Liver (tissue), 9 donors: ENCODE measurements around the gene RECQL5. TPM values are rescaled to one million over a fixed set of nuclear protein-coding genes. Genes with fewer than 3 reads are reported as not detected.

Source experiments
- DNase-seq: peaks from one replicate; pipeline ENCODE4 v3.0.0-alpha.2; 2017; ENCODE audit warnings: low spot score
- H3K27ac ChIP-seq, 2 donors: one replicate each; pipeline ENCODE4 v1.7.0; 2013; ENCODE audit warnings: inconsistent platforms in 2 of 2, low read length in 2 of 2, control low read depth in 1 of 2, low read depth in 1 of 2, mild to moderate bottlenecking in 1 of 2
- H3K27me3 ChIP-seq, 4 donors: one replicate each; pipeline versions ENCODE4 v1.6.1 to v1.7.0; 2013; ENCODE audit warnings: low read length in 3 of 4, inconsistent platforms in 1 of 4, mild to moderate bottlenecking in 1 of 4, moderate library complexity in 1 of 4; ENCODE audit not compliant: control insufficient read depth in 4 of 4, insufficient read depth in 4 of 4
- H3K36me3 ChIP-seq, 4 donors: one replicate each; pipeline versions ENCODE4 v1.6.1 to v1.7.0; 2013; ENCODE audit warnings: low read length in 3 of 4, mild to moderate bottlenecking in 3 of 4, low read depth in 1 of 4, moderate library complexity in 1 of 4; ENCODE audit not compliant: control insufficient read depth in 4 of 4, insufficient read depth in 3 of 4
- H3K4me1 ChIP-seq, 4 donors: one replicate each; pipeline versions ENCODE4 v1.6.1 to v1.7.0; 2013; ENCODE audit warnings: low read length in 3 of 4, mild to moderate bottlenecking in 3 of 4, moderate library complexity in 1 of 4; ENCODE audit not compliant: control insufficient read depth in 4 of 4, insufficient read depth in 4 of 4
- H3K4me3 ChIP-seq, 3 donors: one replicate each; pipeline versions ENCODE4 v1.6.1 to v1.7.0; 2013; ENCODE audit warnings: low read length in 3 of 3, control low read depth in 1 of 3, low read depth in 1 of 3, mild to moderate bottlenecking in 1 of 3
- H3K9ac ChIP-seq, 2 donors: one replicate each; pipeline ENCODE4 v1.7.0; 2013; ENCODE audit warnings: low read length in 2 of 2, mild to moderate bottlenecking in 2 of 2, moderate library complexity in 2 of 2, control low read depth in 1 of 2, low read depth in 1 of 2
- H3K9me3 ChIP-seq, 4 donors: one replicate each; pipeline versions ENCODE4 v1.6.1 to v1.7.0; 2013; ENCODE audit warnings: low read length in 3 of 4; ENCODE audit not compliant: control insufficient read depth in 4 of 4
- FOXA1 ChIP-seq: IDR thresholded peaks from 2 replicates; pipeline ENCODE4 v1.6.1; 2016; ENCODE audit warnings: antibody characterized with exemption
- FOXA2 ChIP-seq: IDR thresholded peaks from 2 replicates; pipeline ENCODE4 v1.6.1; 2016; ENCODE audit warnings: antibody characterized with exemption
- GABPA ChIP-seq, 2 donors: IDR thresholded peaks in 1 of 2; conservative IDR thresholded peaks in 1 of 2; 2 replicates each; pipeline ENCODE4 v1.6.1; 2016; ENCODE audit warnings: antibody characterized with exemption in 2 of 2, mild to moderate bottlenecking in 1 of 2, moderate library complexity in 1 of 2
- HNF4A ChIP-seq, 2 donors: conservative IDR thresholded peaks; 2 replicates each; pipeline ENCODE4 v1.6.1; 2016; ENCODE audit warnings: antibody characterized with exemption in 2 of 2, mild to moderate bottlenecking in 2 of 2
- HNF4G ChIP-seq: IDR thresholded peaks from 2 replicates; pipeline ENCODE4 v1.6.1; 2016; ENCODE audit warnings: antibody characterized with exemption
- JUND ChIP-seq, 2 donors: IDR thresholded peaks; 2 replicates each; pipeline ENCODE4 v1.6.1; 2016; ENCODE audit warnings: antibody characterized with exemption in 2 of 2
- NR2F2 ChIP-seq: IDR thresholded peaks from 2 replicates; pipeline ENCODE4 v1.6.1; 2016; ENCODE audit warnings: antibody characterized with exemption
- RAD21 ChIP-seq, 2 donors: IDR thresholded peaks; 2 replicates each; pipeline ENCODE4 v1.6.1; 2016; ENCODE audit warnings: antibody characterized with exemption in 2 of 2, mild to moderate bottlenecking in 2 of 2
- RXRA ChIP-seq, 2 donors: IDR thresholded peaks; 2 replicates each; pipeline ENCODE4 v1.6.1; 2017 to 2018; ENCODE audit warnings: antibody characterized with exemption in 2 of 2, mild to moderate bottlenecking in 1 of 2
- SP1 ChIP-seq: IDR thresholded peaks from 2 replicates; pipeline ENCODE4 v1.6.1; 2018; ENCODE audit warnings: antibody characterized with exemption, mild to moderate bottlenecking
- TAF1 ChIP-seq: conservative IDR thresholded peaks from 2 replicates; pipeline ENCODE4 v1.6.1; 2016; ENCODE audit warnings: antibody characterized with exemption, mild to moderate bottlenecking
- YY1 ChIP-seq: IDR thresholded peaks from 2 replicates; pipeline ENCODE4 v1.6.1; 2016; ENCODE audit warnings: antibody characterized with exemption, mild to moderate bottlenecking
- WGBS: extraction: QIAGEN DNeasy Blood & Tissue Kit; methylation state at CpG from one replicate; pipeline ENCODE4 v1.1.7; 2013; 5-methylcytosine and 5-hydroxymethylcytosine counted together
- polyA plus RNA-seq, 2 donors: library from polyadenylated mRNA; stranded (reverse) in 1 of 2; unstranded in 1 of 2; fragments of 200-250 nt in 1 of 2; fragments of >200 nt in 1 of 2; fragmentation: Nextera tagmentation in 1 of 2; extraction: Ambion mirVana in 1 of 2; gene quantifications; one replicate each; pipeline versions ENCODE4 v1.2.1 to v1.2.3, GENCODE V29; 2013 to 2015
- total RNA-seq, 2 donors: library from RNA; depleted of rRNA; stranded (reverse); fragments of >200 nt; gene quantifications; one replicate each; pipeline ENCODE4 v1.2.3, GENCODE V29; 2014
- TF ChIP-seq, protein P1 (sequence below): IDR thresholded peaks from 2 replicates; pipeline ENCODE4 v1.6.1; 2016; ENCODE audit warnings: antibody characterized with exemption
- TF ChIP-seq, protein P2 (sequence below): IDR thresholded peaks from 2 replicates; pipeline ENCODE4 v1.6.1; 2016; ENCODE audit warnings: antibody characterized with exemption
- TF ChIP-seq, protein P3 (sequence below): IDR thresholded peaks from 2 replicates; pipeline ENCODE4 v1.6.1; 2016; ENCODE audit warnings: antibody characterized with exemption
- TF ChIP-seq, protein P4 (sequence below): IDR thresholded peaks from 2 replicates; pipeline ENCODE4 v1.6.1; 2016; ENCODE audit warnings: antibody characterized with exemption, mild to moderate bottlenecking
- TF ChIP-seq, protein P5 (sequence below): fragments of 150-350 bp; IDR thresholded peaks from 2 replicates; pipeline ENCODE4 v1.5.1; 2017; ENCODE audit warnings: improper control_type of control experiment, low read depth, low read length; ENCODE audit not compliant: missing input control
- donor health status: healthy.
- donor health status: healthy.
- donor health status: healthy.
- donor health status: healthy.
- donor health status: healthy.

RECQL5 gene
- total and polyA plus RNA-seq, 4 donors, result 8.3 to 15.1 (median 11.5) TPM

DNA sequence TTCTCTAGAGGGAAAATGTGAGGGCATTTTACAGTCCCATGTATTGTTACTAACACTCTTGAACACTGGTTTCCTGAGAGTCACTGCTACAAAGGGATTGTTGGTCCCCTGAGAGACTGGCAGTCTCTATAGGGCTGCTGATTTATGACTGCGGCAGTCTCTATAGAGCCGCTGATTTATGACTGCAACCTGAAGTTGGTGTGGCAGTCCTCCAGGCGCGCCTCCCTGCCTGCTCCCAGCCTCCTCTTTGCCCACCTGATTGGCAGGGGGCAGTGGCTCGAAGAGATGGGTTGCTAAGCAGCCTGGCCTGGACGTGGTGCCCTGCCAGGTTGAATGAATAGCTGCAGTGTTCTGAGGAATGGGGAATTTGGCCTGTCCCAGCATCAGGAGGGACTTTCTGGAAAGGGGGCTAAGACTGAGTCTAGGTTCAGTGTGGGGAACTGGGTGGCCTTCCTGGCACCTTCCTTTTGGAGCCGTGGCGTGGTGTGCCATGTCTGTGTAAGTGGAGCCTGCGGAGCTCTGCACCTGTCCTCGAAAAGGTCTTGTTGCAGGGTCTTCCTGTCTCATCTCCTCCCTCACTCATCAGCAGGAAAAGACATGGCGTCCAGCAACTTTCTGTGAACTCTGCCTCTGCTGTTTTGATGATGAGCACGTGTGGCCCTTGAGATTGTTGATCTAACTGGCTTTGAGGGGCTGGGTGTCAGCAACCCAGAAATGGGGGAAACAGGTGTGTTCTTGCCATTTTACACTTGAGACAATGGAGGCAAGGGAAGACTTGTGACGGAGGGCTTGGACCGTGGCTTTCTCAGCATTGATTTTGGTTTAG is 25.1 kb upstream of the RECQL5 start:
- Histone ChIP-seq H3K4me3 (no peak overlapping the region), H3K27me3 (no peaks in the 10 kb centered on the region), H3K36me3 (peaks cover 2 to 40% (median 9%) of the 10 kb centered on the region in 4 donors), H3K9me3 (no peaks in the 10 kb centered on the region), H3K4me1 (peaks cover 0 to under 1% (median under 1%) of the 10 kb centered on the region in 4 donors), H3K27ac (no peak overlapping the region), H3K9ac (no peak overlapping the region)
- WGBS, result 87% methylated on average over 14 of the region's 14 CpGs
- DNase-seq, result no peak
- TF ChIP-seq, protein P1, sequence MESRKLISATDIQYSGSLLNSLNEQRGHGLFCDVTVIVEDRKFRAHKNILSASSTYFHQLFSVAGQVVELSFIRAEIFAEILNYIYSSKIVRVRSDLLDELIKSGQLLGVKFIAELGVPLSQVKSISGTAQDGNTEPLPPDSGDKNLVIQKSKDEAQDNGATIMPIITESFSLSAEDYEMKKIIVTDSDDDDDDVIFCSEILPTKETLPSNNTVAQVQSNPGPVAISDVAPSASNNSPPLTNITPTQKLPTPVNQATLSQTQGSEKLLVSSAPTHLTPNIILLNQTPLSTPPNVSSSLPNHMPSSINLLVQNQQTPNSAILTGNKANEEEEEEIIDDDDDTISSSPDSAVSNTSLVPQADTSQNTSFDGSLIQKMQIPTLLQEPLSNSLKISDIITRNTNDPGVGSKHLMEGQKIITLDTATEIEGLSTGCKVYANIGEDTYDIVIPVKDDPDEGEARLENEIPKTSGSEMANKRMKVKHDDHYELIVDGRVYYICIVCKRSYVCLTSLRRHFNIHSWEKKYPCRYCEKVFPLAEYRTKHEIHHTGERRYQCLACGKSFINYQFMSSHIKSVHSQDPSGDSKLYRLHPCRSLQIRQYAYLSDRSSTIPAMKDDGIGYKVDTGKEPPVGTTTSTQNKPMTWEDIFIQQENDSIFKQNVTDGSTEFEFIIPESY, result no peak
- TF ChIP-seq, protein P2, sequence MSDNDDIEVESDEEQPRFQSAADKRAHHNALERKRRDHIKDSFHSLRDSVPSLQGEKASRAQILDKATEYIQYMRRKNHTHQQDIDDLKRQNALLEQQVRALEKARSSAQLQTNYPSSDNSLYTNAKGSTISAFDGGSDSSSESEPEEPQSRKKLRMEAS, result no peak
- TF ChIP-seq SP1 (no peak), HNF4A (conservative IDR thresholded peaks at IDR 0.05) (no peak), NR2F2 (no peak), FOXA2 (no peak), TAF1 (no peak), GABPA (IDR thresholded peaks at IDR 0.05 in 1 of 2, conservative IDR thresholded peaks at IDR 0.05 in 1 of 2) (no peak), YY1 (no peak), HNF4G (no peak), RXRA (IDR thresholded peaks at IDR 0.05) (no peak), RAD21 (IDR thresholded peaks at IDR 0.05) (no peak), JUND (IDR thresholded peaks at IDR 0.05) (no peak), FOXA1 (no peak)
- TF ChIP-seq, protein P3, sequence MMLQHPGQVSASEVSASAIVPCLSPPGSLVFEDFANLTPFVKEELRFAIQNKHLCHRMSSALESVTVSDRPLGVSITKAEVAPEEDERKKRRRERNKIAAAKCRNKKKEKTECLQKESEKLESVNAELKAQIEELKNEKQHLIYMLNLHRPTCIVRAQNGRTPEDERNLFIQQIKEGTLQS, result no peak
- TF ChIP-seq, protein P4, sequence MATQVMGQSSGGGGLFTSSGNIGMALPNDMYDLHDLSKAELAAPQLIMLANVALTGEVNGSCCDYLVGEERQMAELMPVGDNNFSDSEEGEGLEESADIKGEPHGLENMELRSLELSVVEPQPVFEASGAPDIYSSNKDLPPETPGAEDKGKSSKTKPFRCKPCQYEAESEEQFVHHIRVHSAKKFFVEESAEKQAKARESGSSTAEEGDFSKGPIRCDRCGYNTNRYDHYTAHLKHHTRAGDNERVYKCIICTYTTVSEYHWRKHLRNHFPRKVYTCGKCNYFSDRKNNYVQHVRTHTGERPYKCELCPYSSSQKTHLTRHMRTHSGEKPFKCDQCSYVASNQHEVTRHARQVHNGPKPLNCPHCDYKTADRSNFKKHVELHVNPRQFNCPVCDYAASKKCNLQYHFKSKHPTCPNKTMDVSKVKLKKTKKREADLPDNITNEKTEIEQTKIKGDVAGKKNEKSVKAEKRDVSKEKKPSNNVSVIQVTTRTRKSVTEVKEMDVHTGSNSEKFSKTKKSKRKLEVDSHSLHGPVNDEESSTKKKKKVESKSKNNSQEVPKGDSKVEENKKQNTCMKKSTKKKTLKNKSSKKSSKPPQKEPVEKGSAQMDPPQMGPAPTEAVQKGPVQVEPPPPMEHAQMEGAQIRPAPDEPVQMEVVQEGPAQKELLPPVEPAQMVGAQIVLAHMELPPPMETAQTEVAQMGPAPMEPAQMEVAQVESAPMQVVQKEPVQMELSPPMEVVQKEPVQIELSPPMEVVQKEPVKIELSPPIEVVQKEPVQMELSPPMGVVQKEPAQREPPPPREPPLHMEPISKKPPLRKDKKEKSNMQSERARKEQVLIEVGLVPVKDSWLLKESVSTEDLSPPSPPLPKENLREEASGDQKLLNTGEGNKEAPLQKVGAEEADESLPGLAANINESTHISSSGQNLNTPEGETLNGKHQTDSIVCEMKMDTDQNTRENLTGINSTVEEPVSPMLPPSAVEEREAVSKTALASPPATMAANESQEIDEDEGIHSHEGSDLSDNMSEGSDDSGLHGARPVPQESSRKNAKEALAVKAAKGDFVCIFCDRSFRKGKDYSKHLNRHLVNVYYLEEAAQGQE, result no peak
- TF ChIP-seq, protein P5, sequence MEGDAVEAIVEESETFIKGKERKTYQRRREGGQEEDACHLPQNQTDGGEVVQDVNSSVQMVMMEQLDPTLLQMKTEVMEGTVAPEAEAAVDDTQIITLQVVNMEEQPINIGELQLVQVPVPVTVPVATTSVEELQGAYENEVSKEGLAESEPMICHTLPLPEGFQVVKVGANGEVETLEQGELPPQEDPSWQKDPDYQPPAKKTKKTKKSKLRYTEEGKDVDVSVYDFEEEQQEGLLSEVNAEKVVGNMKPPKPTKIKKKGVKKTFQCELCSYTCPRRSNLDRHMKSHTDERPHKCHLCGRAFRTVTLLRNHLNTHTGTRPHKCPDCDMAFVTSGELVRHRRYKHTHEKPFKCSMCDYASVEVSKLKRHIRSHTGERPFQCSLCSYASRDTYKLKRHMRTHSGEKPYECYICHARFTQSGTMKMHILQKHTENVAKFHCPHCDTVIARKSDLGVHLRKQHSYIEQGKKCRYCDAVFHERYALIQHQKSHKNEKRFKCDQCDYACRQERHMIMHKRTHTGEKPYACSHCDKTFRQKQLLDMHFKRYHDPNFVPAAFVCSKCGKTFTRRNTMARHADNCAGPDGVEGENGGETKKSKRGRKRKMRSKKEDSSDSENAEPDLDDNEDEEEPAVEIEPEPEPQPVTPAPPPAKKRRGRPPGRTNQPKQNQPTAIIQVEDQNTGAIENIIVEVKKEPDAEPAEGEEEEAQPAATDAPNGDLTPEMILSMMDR, result no peak
